NCI-H1417 treated with DMSO at 0.1 percent for 48 hours (cell line): ENCODE results near the gene SNRPD3.
"Not testable (repeated sequence)": the region's sequence is repeated elsewhere in the genome, so short reads cannot be mapped to it uniquely, and the experiment has no call there.

ENCODE experiments used
- DNase-seq: peaks from one replicate; lab custom pipeline; 2025; lab: John Stamatoyannopoulos, UW

Gene SNRPD3

DNA sequence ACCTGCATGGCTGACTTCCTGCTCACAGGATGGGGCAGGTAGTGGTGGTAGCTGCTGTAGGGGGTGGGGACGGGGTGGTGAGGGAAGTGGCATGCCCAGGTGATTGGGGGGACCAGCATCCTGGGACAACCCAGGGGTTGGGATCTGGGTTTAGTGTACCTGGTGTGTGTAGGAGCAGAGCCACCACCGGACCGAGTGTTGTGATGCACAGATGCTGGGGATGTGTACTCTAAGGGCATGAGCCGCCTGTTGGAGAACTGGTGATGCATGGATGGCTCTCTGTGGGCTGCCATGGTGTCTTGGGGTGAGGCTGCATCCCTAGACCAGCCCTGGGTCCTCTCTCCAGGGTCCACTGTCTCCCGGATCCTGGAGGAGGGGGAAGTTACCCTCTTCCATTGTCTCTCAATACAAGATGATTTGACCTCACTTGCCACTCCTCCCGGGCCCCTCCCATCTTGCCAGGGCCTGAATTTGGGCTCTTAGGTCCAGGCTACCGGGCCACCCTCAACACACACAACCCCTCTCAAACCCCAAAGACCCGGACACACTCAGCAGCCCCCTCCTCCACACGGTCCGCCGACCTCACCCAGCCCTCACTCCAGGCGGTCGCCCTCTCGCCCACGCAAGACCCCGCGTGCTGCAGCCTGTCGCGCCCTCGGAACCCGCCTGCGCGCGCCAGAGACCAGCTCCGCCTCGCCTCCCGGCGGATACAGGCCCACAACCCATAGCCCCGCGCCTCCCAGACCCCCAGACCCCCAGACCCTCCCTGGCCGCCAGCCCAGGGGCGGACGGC is 36.5 kb downstream of the SNRPD3 start:
- DNase-seq, result no peak

DNA sequence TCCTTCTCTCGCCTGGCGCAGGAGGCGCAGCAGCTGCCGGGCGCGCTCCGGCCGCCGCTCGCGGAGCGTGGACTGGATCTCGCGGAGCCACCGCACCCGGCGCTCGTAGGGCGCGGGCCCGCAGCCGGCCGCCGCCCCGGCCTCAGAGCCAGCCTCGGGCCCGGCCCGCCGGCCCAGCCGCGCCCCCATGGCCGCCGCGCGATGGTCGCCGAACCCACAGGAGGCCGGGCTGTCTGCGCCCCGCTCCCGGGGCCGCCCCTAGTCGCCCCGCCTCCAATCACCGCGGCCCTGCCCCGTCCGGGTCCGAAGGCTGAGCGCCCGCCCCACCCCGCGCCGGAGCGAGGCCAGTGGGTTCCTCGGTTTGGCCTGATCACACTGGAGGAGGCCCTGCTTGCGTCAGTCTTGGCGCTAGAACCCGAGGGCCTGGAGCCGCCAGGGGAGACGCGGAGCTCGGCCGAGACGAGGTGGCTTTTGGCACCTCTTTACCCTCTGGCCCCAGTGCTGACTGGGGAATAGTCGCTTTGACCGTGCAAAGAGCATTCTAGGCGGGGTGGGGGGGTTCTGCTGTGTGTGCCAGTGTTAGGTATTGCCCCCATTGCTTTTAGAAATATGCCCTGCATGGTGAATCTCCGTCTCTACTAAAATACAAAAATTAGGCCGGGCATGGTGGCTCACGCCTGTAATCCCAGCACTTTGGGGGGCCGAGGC is 37.2 kb downstream of the SNRPD3 start, which contains the start of gene LRRC75B:
LRRC75B (minus strand) TSS at position 223 of the 708 bp plus-strand sequence; CDS start at position 189, 34 bp downstream.
- DNase-seq, result no peak

DNA sequence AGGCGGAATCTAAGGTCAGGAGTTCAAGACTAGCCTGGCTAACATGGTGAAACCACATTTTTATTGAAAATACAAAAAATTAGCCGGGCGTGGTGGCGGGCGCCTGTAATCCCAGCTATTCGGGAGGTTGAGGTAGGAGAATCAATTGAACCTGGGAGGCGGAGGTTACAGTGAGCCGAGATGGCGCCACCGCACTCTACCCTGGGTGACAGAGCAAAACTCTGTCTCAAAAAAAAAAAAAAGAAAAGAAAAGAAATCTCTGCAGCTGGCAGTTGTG is 37.7 kb downstream of the SNRPD3 start:
- not testable (repeated sequence) for DNase-seq

DNA sequence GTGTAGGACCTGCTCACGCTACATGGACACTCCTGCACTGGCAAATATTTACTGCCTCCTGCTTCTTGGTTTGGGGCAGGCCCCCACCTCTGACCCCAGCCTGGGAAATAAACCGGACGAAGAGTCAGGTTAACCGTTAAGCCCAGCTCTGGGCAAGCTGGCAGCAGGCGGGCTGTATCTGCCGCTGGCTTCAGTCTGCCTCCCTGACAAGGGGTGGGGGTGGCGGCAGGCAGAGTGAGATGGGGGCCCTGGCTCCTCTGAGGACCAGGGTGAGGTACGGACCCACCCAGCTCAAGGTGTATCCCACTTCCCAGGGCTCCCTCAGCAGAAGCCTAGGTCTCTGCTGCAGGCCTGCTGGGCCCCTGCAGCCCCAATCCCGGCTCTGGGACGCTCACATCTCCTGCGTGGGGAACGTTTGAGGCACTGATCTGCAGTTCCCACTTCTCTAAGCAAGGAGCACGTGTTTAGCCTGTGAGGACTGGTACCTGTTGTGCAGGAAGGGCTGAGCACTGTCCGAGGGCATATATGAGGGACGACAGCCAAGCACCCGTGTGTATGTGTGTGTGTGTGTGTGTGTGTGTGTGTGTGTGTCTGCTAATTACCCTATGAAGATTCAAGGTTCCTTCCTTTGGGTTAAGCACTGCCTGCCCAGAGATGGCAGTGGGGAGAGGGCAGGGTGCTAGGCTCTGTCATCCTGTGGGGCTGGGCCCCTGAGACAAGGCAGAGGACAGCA is 38.2 kb downstream of the SNRPD3 start:
- DNase-seq, result no peak

DNA sequence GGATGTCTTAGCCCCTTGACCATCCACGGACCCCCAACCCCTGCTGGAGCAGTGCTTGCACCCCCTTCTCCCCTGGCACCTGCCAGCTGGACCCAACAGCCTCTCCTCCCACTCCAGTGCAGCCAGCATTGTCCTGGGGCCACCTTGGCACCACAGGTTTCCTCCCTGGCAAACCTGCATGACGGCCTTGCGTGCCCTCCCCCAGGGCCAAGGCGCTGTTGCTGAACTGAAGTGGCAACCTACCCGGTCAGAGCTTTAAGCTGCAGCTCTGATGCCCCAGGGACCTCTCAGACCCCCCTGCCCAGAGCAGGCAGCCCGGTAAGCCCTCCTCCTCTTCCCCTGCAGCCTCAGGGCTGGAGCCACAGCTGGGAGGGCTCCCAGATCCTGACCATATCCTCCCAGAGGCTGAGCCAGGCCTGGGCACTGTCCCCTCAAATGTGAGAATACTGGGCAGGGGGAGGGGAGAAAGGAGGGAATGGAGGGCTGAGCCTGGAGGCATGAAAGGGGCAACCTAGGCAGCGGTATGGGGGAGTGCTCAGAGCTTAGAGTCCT is 38.8 kb downstream of the SNRPD3 start:
- DNase-seq, result no peak

DNA sequence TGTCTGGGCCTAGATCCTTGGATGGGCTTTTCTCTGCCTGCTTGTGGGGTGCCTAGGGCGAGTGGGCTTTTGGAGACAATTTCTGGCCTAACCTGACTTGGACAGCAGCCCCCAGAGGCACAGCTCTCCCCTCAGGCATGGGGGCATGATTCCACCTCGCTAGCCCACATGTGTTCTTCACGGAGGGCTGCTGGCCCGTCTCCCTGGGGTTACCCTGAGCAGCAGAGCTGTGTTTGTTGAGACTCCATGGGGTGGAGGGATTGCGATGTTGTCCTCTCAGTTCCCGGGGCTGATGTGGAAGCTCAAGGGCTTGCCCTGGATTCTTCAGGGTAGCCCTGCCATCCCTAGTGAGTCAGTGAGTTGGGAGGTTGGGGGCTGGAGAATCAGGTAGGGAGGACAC is 39.4 kb downstream of the SNRPD3 start:
- DNase-seq, result no peak

DNA sequence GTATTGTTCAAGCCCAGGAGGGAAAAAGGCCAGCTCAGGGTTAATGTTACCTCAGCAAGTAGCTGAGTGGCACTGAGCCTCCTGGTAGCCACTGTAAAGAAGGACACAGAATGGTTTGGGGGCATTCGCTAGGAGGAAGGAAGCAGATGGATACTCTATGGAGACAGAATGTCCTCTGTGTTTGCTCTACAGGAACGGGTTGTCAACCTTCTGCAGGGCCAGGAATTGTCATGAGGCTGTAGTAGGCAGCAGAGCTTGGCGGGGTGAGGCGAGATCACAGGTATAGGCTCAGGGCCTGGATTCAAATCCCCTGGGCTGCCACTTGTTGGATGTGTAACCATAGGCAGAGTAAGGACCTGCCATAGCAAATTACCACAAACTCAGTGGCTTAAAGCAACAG is 40.1 kb downstream of the SNRPD3 start:
- DNase-seq, result no peak

DNA sequence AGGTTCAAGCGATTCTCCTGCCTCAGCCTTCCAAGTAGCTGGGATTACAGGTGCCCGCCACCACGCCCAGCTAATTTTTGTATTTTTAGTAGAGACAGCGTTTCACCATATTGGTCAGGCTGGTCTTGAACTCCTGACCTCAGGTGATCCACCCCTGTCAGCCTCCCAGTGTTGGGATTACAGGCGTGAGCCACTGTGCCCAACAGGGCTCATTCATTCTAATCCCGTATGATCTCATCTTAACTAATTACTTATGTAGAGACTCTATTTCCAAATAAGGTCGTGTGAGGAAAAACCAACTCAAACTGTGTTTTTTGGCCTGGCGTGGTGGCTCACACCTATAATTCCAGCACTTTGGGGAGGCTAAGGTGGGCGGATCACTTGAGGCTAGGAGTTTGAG is 41.3 kb downstream of the SNRPD3 start:
- DNase-seq, result not testable (repeated sequence)

DNA sequence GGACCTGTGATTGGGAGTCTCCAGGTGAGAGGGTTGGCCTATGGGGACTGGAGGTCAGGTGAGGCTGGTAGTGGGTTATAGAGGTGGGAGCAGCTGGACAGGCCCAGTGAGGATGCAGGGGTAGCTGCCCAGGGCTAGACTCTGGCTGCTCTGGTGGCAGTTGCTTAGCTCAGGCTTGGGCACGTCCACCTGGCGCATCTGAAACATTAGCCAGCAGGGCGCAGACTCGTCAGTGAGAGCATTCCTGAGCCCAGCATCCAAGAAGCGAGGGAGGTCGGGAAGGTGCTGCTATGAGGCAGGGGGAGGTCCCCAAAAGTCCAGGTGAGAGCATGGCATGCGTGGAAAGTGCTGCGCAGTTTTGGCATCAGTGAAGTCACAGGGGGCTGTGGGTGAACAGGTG is 43.7 kb downstream of the SNRPD3 start:
- DNase-seq, result no peak

DNA sequence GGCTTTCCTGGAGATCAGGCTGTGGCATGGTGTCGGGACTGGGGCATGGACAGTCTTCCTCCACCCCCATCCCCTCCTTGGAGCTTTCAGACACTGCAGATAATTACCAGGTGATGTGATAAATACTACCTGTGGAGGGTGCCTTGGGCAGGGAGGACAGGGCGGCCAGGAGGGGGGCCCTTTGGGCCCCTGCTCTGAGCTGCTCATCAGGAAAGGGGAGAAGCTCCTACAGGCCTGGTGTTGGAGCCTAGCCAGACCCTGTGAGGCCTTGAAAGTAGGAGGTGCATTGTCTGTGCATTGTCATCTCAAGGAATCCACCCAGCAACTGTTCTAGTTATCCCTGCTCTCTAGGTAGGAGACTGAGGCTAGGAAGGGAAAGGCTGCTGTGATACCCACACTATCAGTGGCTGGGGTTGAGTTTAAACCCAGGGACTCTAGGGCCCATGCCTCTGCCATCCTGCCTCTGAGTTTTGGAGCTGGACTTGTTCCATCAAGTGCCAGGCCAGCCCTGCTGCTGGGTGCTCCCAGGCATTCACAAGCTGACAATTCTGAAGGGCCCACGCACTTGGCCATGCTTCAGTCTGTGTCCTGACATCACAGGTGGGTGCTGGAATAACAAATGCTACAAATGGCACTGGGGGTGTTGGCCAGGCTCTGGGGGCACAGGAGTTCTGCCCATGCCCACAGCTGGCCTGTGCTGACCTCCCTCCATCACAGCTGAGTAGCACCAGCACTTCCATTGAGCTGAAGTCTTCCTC is 44.3 kb downstream of the SNRPD3 start:
- DNase-seq, result not testable (repeated sequence)

DNA sequence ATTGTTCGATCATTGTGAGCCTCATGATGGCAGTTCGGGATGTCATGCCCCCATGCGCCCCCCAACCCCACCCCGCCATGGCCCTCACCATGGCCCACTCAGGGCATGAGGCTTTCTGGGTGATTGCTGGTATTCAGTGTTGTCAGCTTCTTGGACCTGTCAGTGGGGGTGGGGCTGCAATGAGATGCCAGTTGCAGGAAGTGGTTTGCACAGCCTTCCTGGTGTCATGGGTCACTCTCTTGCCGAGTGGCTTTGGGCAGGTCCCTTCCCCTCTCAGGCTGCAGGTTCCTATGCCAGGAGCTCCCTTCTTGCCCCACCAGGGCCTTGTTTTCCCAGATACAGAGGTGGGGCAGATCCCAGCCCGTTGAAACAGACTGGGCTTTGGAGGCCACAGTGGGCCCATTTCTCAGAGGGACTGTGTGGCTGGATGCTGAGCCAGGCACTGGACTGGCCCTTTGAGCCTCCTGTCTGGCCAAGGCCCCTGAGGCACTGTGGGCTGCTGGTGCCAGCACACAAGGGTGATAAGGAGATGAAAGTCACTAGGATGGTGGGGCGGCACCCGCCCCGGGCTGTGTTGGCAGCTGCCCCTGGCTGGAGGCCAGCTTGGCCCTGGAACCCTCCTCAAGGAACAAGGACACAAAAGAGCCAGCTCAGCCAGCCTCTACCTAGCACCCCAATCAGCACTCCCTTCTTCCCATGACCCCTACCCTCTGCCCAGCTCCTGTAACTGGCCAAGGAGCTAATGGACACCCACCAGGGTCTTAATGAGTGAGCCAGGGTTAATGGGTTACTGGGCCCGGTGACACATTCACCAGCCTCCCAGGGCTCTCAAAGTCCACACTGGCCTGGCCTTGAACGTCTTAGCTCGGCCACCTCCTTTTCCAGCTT is 45.7 kb downstream of the SNRPD3 start:
- DNase-seq, result no peak

DNA sequence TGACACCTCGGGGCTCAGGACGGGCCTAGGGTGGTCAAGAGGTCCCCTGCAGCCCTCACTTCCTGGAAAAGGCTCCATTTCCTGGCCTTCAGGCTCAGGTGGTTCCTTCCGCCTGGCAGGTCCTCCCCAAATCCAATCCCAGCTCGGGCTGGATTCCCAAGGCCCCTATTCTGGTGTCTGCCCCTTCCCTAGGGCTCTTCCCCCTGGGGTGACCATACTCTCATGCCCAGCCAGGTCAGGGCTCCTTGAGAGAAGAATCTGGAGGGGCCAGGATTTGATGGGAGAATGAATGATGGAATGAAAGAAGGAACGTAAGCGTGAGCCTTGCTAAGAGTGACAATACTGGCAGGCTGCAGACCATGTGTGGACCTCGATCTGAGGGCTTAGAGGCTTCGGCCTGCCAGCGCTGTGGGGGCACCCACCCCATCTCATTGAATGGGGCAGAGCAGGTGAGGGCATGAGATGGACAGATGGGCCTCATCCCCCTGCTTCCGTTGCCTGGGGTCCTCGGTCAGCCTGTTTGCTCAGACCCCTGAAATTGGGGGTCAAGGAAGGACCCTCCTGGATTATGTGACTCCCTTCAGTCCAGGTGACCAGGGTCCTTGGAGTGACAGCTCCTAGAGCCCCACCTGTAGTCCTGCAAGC is 46.4 kb downstream of the SNRPD3 start:
- not testable (repeated sequence) for DNase-seq

DNA sequence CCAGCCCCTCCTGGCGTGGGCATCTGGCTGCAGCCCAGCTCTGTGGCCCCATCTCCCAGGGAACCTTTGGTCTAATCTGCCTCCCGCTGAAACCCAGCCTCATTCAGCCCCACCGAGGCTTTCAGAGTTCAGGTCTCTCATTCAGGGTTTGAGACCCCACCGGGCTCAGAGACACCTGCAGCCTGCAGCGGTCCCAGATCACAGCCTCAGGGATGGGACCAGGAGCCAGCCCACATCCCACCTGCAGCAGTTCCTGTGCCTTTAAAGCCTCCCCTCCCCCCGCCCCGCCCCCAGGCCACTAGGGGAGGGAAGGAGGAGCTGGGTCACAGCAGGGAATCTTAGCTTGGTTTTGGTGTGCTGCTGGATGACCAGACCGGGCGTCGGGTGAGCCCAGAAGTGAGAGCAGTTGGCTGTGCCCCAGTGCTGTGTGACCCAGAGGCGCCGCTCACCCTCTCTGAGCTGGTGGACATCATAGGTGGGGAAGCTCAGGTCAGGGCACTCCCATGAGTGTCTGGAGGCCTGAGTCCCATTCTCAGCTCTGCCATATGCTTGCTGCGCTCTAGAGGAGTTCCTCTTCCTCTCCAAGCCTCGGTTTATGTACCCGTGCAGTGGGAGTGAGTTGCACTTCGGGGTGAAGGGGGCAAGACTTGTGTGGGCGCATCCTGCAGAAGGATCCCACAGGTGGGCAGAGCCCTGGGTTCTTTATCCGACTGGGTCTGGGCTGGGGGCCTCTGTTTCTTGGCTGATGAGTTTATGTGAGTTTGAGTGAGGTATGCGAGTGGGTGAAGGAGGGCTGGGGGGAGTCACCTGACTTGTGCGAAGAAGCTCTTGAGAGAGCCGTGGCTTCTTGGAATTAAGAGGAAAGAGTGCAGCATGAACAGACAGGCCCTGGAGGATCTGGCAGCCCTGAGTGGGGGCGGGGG is 47.3 kb downstream of the SNRPD3 start, which contains the start of gene GGT1:
GGT1 (plus strand) TSS at position 347 of the 923 bp plus-strand sequence. CDS start 7,889 bp downstream, outside the sequence.
- not testable (repeated sequence) for DNase-seq

DNA sequence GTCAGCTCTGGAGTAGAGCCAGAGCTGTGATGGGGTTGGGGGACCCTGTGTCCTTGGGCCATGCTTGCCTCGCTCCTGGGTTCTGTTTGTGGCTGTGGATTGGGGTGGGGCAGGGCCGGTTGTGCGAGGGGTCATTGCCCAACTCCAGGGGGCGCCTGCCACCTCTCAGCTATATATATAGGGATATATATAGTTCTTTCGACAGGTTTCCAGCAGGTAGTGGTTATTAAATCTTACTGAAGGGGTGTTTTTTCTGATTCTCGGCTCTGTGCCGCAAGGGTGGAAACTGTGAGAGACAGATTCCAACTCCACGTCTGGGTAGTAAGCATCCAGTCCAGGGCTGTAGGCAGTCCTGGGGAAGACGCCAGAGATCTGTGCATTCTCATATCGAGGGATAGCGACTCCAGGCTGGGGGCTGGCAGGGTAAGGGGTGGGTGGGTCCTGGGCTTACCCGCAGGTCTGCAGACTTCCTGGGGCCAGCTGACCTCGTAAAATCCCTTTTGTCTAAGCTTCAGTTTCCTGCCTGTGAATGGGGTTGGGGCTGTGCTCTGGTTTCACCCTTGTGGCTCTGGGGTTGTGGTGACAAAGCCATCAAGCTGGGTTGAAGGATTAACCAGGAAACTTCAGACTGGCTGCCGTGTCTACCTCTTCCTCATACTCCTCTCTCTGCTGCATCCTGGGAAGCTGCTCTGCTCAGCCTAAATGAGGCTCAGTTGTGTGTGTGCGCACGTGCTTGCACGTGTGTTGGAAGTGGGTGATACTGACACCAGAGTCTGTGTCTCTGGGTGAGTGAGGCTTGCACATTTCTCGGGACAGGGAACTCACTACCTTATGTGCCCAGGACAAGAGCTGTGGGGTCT is 48.2 kb downstream of the SNRPD3 start:
- not testable (repeated sequence) for DNase-seq

DNA sequence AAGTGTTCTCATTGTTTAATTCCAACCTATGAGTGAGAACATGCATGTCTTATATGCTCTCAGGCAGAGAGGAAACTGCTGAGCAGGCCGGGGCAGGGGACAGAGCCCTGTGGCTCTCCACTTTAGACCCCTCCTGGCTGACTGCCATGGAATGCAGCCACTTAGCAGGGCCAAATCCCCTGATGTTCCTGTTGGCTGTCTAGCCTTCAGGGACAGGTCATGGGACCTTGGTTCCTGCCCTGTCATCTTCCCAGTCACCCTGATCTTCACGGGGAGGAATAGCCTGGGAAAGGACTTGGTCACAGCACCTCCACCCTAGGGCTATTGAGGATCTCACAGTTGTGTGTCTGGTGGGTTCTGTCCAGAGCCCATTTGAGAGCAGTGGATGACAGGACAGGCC is 50.5 kb downstream of the SNRPD3 start:
- not testable (repeated sequence) for DNase-seq

DNA sequence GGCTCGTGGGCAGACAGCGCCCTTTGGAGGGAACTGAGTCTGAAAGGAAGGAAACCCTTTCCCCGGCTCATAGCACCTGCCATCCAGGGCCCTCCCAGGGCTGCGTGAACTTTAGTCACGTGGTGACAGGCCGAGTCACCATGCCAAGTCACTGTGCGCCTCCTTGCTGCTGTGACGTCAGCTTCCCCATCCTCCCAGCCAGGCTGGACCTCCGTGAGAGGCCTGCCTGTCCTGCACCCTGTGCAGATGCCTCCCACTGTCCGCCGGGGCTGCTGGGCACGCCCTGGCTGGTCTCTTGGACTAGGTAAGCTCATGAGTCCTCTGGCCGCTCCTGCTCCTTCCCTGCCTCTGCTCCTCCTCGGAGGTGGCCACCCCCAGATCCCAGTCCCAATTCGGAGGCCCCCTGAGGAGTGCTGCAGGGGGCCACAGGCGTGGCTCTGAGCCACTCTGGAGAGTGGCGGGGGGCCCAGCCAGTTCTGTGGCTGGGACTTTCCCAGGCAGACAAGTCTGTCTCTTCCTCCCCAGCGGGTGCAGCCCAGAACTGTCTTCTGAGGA is 51.7 kb downstream of the SNRPD3 start:
- DNase-seq, result not testable (repeated sequence)

DNA sequence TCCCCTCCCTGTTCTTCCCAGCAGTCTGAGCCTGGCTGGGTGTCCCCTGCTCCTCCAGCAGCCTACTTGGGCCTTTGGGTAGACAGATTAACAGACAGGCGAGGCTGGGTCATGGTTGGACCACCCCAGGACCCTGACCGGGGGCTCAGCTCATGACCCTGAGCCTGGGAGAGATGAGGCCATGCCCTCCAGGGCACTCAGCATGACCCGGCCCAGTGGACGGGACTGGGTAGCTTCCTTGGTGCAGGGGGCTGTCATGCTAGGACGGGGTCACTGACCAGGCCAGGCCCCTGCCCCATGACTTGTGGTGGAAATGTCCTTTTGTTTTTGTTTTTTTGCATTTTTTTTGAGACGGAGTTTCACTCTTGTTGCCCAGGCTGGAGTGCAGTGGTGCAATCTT is 52.5 kb downstream of the SNRPD3 start:
- DNase-seq, result not testable (repeated sequence)

DNA sequence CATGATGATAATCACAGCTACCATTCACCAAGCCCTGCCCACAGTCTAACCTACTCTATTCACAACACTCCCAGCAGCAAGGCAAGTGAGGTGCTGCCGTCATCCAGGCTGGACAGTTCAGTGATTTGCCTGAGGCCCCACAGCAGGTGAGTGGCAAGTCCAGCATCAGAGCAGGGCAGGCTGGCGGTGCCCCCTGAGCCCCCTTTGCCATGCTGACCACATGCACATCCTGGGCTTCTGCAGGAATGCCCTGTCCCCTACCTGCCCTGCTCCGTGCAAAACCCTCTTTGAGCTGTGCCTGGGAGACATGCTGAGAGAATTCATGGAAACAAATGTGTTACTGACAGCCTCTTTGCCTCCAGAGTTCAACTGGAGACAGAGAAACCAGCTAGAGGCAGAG is 54.1 kb downstream of the SNRPD3 start:
- not testable (repeated sequence) for DNase-seq
